Measurements from ENCODE around the gene RFPL2.

The RFPL2 gene

GRCh38 chr22:32204856-32205722, at the start of gene RFPL2:
Gene RFPL2, minus strand, starts transcription at chr22:32205073. Its CDS starts 2,622 bp downstream, at chr22:32202451.
- peak; percentile 41 for DNase-seq

GRCh38 chr22:32249231-32249630, 44.4 kb upstream of the RFPL2 start:
- no peak for DNase-seq

- no peak for DNase-seq
These were observed 43.4 kb upstream of the RFPL2 start for GRCh38 chr22:32248276-32248675.

GRCh38 chr22:32246166-32246565, 41.3 kb upstream of the RFPL2 start:
- no peak for DNase-seq

GRCh38 chr22:32245042-32245441, 40.2 kb upstream of the RFPL2 start:
- DNase-seq: no peak

- no peak for DNase-seq
These were observed 39.7 kb upstream of the RFPL2 start for GRCh38 chr22:32244547-32244946.

GRCh38 chr22:32240461-32240860, 35.6 kb upstream of the RFPL2 start:
- DNase-seq: no peak

GRCh38 chr22:32237906-32238305, 33.0 kb upstream of the RFPL2 start:
- no peak for DNase-seq

GRCh38 chr22:32236970-32237369, 32.1 kb upstream of the RFPL2 start:
- no peak for DNase-seq

- no peak for DNase-seq
These were observed 28.2 kb upstream of the RFPL2 start for GRCh38 chr22:32233091-32233490.

- DNase-seq: no peak
These were observed 27.4 kb upstream of the RFPL2 start for GRCh38 chr22:32232191-32232830.

- DNase-seq: no peak
These were observed 21.6 kb upstream of the RFPL2 start for GRCh38 chr22:32226326-32227104.

- no peak for DNase-seq
These were observed 18.1 kb upstream of the RFPL2 start for GRCh38 chr22:32222991-32223390.

GRCh38 chr22:32219026-32219425, 14.2 kb upstream of the RFPL2 start:
- no peak for DNase-seq

- no peak for DNase-seq
These were observed 13.6 kb upstream of the RFPL2 start for GRCh38 chr22:32218470-32218869.

- no peak for DNase-seq
These were observed 12.6 kb upstream of the RFPL2 start for GRCh38 chr22:32217465-32217864.

GRCh38 chr22:32216911-32217310, 12.0 kb upstream of the RFPL2 start:
- DNase-seq: no peak

- no peak for DNase-seq
These were observed 6.1 kb upstream of the RFPL2 start for GRCh38 chr22:32211011-32211410.

- no peak for DNase-seq
These were observed 3.8 kb upstream of the RFPL2 start for GRCh38 chr22:32208681-32209080.

- no peak for DNase-seq
These were observed 3.2 kb upstream of the RFPL2 start for GRCh38 chr22:32207971-32208480.

GRCh38 chr22:32206774-32207758, 2.2 kb upstream of the RFPL2 start:
- DNase-seq: peak; percentile 3
